PC-3 (cell line): ENCODE results near the gene CXXC5.

Experiments used
- EZH2 ChIP-seq: fragments of 300-600 bp; sonication (generic); IDR thresholded peaks from one replicate; pipeline ENCODE4 v1.6.1; 2017; ENCODE audit warnings: antibody characterized with exemption, mild to moderate bottlenecking, low read length; ENCODE audit not compliant: unreplicated experiment
- TF ChIP-seq, protein P1 (sequence below): fragments of 300-600 bp; sonication (generic); conservative IDR thresholded peaks from 2 replicates; pipeline ENCODE4 v1.5.1; 2017; ENCODE audit warnings: antibody characterized with exemption, low read depth, mild to moderate bottlenecking, low read length

DNA sequence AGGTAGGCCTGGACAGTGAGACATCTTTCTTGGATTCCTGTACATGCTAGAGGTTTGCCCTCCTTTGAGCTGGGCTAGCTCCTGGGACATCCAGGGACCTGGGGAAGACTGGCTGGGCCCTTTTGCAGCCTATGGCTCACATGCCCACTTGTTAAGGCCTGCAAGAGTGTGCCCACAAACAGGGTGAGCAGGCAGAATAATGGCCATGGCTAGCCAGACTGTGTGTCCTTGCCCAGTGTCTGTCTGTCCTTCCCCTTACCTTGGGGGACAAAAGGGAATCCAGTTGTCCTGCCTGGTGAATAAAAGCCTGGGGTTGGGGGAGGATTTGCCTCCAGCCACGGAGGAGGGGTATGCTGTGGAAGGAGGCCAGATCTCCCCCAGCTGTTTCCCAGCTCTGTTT, 13.0 kb upstream of the CXXC5 start:
- TF ChIP-seq, protein P1, sequence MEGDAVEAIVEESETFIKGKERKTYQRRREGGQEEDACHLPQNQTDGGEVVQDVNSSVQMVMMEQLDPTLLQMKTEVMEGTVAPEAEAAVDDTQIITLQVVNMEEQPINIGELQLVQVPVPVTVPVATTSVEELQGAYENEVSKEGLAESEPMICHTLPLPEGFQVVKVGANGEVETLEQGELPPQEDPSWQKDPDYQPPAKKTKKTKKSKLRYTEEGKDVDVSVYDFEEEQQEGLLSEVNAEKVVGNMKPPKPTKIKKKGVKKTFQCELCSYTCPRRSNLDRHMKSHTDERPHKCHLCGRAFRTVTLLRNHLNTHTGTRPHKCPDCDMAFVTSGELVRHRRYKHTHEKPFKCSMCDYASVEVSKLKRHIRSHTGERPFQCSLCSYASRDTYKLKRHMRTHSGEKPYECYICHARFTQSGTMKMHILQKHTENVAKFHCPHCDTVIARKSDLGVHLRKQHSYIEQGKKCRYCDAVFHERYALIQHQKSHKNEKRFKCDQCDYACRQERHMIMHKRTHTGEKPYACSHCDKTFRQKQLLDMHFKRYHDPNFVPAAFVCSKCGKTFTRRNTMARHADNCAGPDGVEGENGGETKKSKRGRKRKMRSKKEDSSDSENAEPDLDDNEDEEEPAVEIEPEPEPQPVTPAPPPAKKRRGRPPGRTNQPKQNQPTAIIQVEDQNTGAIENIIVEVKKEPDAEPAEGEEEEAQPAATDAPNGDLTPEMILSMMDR: no peak
- TF ChIP-seq EZH2: no peak
